AML-193 (cell line): ENCODE measurements around the gene SMARCA2.
A peak's percentile ranks its signal among the peaks of the same experiment; 100 is the strongest.
"Not testable (repeated sequence)": the region's sequence is repeated elsewhere in the genome, so short reads cannot be mapped to it uniquely, and the experiment has no call there.

Experiments used
- DNase-seq, 2 experiments: peaks; one replicate each; lab custom pipeline; 2025; lab: John Stamatoyannopoulos, UW

Gene SMARCA2

GRCh38 chr9:2140600-2141223, 125.6 kb downstream of the SMARCA2 start:
- DNase-seq = no peak

- DNase-seq = no peak
Observed at GRCh38 chr9:2142212-2142611, 127.1 kb downstream of the SMARCA2 start.

- no peak for DNase-seq
Observed at GRCh38 chr9:2144619-2145018, 129.5 kb downstream of the SMARCA2 start.

GRCh38 chr9:2145746-2146145, 130.6 kb downstream of the SMARCA2 start:
- no peak for DNase-seq

- DNase-seq = not testable (repeated sequence)
Observed at GRCh38 chr9:2146700-2147099, 131.6 kb downstream of the SMARCA2 start.

GRCh38 chr9:2150338-2150737, 135.2 kb downstream of the SMARCA2 start:
- no peak for DNase-seq

GRCh38 chr9:2151171-2151570, 136.0 kb downstream of the SMARCA2 start:
- DNase-seq = no peak

GRCh38 chr9:2152966-2153629, 138.0 kb downstream of the SMARCA2 start:
- DNase-seq = no peak

GRCh38 chr9:2153630-2154217, 138.6 kb downstream of the SMARCA2 start:
- DNase-seq = no peak

- no peak for DNase-seq
Observed at GRCh38 chr9:2154731-2155130, 139.6 kb downstream of the SMARCA2 start.

- no peak for DNase-seq
Observed at GRCh38 chr9:2155966-2156365, 140.8 kb downstream of the SMARCA2 start.

- DNase-seq = peak; percentile 7 to 9
Observed at GRCh38 chr9:2157277-2158110, 142.3 kb downstream of the SMARCA2 start.

GRCh38 chr9:2158111-2158610, 143.0 kb downstream of the SMARCA2 start:
- DNase-seq = peak; percentile 81 to 84

GRCh38 chr9:2158766-2159430, 143.8 kb downstream of the SMARCA2 start:
- no peak for DNase-seq

GRCh38 chr9:2159521-2160454, 144.6 kb downstream of the SMARCA2 start:
- no peak for DNase-seq

GRCh38 chr9:2161661-2162060, 146.5 kb downstream of the SMARCA2 start:
- DNase-seq = no peak

- no peak for DNase-seq
Observed at GRCh38 chr9:2163231-2163885, 148.2 kb downstream of the SMARCA2 start.

- no peak for DNase-seq
Observed at GRCh38 chr9:2164268-2164667, 149.1 kb downstream of the SMARCA2 start.

- no peak for DNase-seq
Observed at GRCh38 chr9:2166203-2166602, 151.1 kb downstream of the SMARCA2 start.

GRCh38 chr9:2169035-2169434, 153.9 kb downstream of the SMARCA2 start:
- no peak for DNase-seq
